ENCODE results near the gene KLHDC10.
"Not testable (repeated sequence)": the region's sequence is repeated elsewhere in the genome, so short reads cannot be mapped to it uniquely, and the experiment has no call there.

Gene KLHDC10

GRCh38 chr7:130112662-130113425 lies 42.5 kb downstream of the KLHDC10 start:
- Mint-ChIP-seq H3K4me3 (no peak overlapping the region), H3K36me3 (ENCODE audit: insufficient read depth) (peaks cover 8% of the 10 kb centered on the region), H3K27ac (ENCODE audit: low read depth) (no peak overlapping the region), H3K4me1 (no peaks in the 10 kb centered on the region), H3K27me3 (no peaks in the 10 kb centered on the region), H3K9me3 (no peaks in the 10 kb centered on the region)
- DNase-seq (ENCODE audit: low spot score in 2 of 2) = no peak
- ATAC-seq (replicated peaks; ENCODE audit: extremely low read depth, poor library complexity, severe bottlenecking) = no peak

GRCh38 chr7:130113426-130113805 lies 43.1 kb downstream of the KLHDC10 start:
- not testable (repeated sequence) for H3K27ac Mint-ChIP-seq (ENCODE audit: low read depth); H3K4me3 Mint-ChIP-seq; H3K9me3 Mint-ChIP-seq; H3K36me3 Mint-ChIP-seq (ENCODE audit: insufficient read depth); H3K4me1 Mint-ChIP-seq; ATAC-seq (replicated peaks; ENCODE audit: extremely low read depth, poor library complexity, severe bottlenecking); DNase-seq (ENCODE audit: low spot score in 2 of 2); H3K27me3 Mint-ChIP-seq

GRCh38 chr7:130113887-130114286 lies 43.6 kb downstream of the KLHDC10 start:
- Mint-ChIP-seq H3K36me3 (ENCODE audit: insufficient read depth) (peaks cover 12% of the 10 kb centered on the region), H3K9me3 (no peaks in the 10 kb centered on the region), H3K4me1 (no peaks in the 10 kb centered on the region), H3K27ac (ENCODE audit: low read depth) (no peak overlapping the region), H3K27me3 (no peaks in the 10 kb centered on the region), H3K4me3 (no peak overlapping the region)
- DNase-seq (ENCODE audit: low spot score in 2 of 2) (no peak), ATAC-seq (replicated peaks; ENCODE audit: extremely low read depth, poor library complexity, severe bottlenecking) (no peak)

- no peak for DNase-seq (ENCODE audit: low spot score in 2 of 2)
- Mint-ChIP-seq H3K4me3 (no peak overlapping the region), H3K9me3 (no peaks in the 10 kb centered on the region), H3K36me3 (ENCODE audit: insufficient read depth) (peaks cover 13% of the 10 kb centered on the region), H3K4me1 (no peaks in the 10 kb centered on the region), H3K27me3 (no peaks in the 10 kb centered on the region), H3K27ac (ENCODE audit: low read depth) (no peak overlapping the region)
- no peak for ATAC-seq (replicated peaks; ENCODE audit: extremely low read depth, poor library complexity, severe bottlenecking)
Observed at GRCh38 chr7:130114374-130114773, 44.0 kb downstream of the KLHDC10 start.

- Mint-ChIP-seq H3K27me3 (no peaks in the 10 kb centered on the region), H3K9me3 (no peaks in the 10 kb centered on the region), H3K36me3 (ENCODE audit: insufficient read depth) (peaks cover 13% of the 10 kb centered on the region), H3K4me1 (no peaks in the 10 kb centered on the region), H3K4me3 (no peak overlapping the region), H3K27ac (ENCODE audit: low read depth) (no peak overlapping the region)
- no peak for ATAC-seq (replicated peaks; ENCODE audit: extremely low read depth, poor library complexity, severe bottlenecking)
- DNase-seq (ENCODE audit: low spot score in 2 of 2) = no peak
Observed at GRCh38 chr7:130114776-130115175, 44.4 kb downstream of the KLHDC10 start.

- H3K27me3 Mint-ChIP-seq = no peaks in the 10 kb centered on the region
- no peaks in the 10 kb centered on the region for H3K9me3 Mint-ChIP-seq
- DNase-seq (ENCODE audit: low spot score in 2 of 2) = no peak
- no peak overlapping the region for H3K4me3 Mint-ChIP-seq
- ATAC-seq (replicated peaks; ENCODE audit: extremely low read depth, poor library complexity, severe bottlenecking) = no peak
- no peak overlapping the region for H3K27ac Mint-ChIP-seq (ENCODE audit: low read depth)
- H3K4me1 Mint-ChIP-seq = no peaks in the 10 kb centered on the region
- H3K36me3 Mint-ChIP-seq (ENCODE audit: insufficient read depth) = peaks cover 30% of the 10 kb centered on the region
Observed at GRCh38 chr7:130118294-130118693, 48.0 kb downstream of the KLHDC10 start.

GRCh38 chr7:130118801-130119200 lies 48.5 kb downstream of the KLHDC10 start:
- Mint-ChIP-seq H3K36me3 (ENCODE audit: insufficient read depth) (peaks cover 32% of the 10 kb centered on the region), H3K27me3 (no peaks in the 10 kb centered on the region), H3K4me3 (no peak overlapping the region), H3K27ac (ENCODE audit: low read depth) (no peak overlapping the region), H3K4me1 (no peaks in the 10 kb centered on the region), H3K9me3 (no peaks in the 10 kb centered on the region)
- ATAC-seq (replicated peaks; ENCODE audit: extremely low read depth, poor library complexity, severe bottlenecking) (no peak), DNase-seq (ENCODE audit: low spot score in 2 of 2) (no peak)

GRCh38 chr7:130123501-130123900 lies 53.2 kb downstream of the KLHDC10 start:
- no peaks in the 10 kb centered on the region for H3K9me3 Mint-ChIP-seq
- DNase-seq (ENCODE audit: low spot score in 2 of 2) (no peak), ATAC-seq (replicated peaks; ENCODE audit: extremely low read depth, poor library complexity, severe bottlenecking) (no peak)
- H3K4me1 Mint-ChIP-seq = no peaks in the 10 kb centered on the region
- no peaks in the 10 kb centered on the region for H3K27me3 Mint-ChIP-seq
- no peak overlapping the region for H3K27ac Mint-ChIP-seq (ENCODE audit: low read depth)
- H3K4me3 Mint-ChIP-seq = no peak overlapping the region
- H3K36me3 Mint-ChIP-seq (ENCODE audit: insufficient read depth) = peaks cover 43% of the 10 kb centered on the region

- H3K27me3 Mint-ChIP-seq = no peaks in the 10 kb centered on the region
- ATAC-seq (replicated peaks; ENCODE audit: extremely low read depth, poor library complexity, severe bottlenecking) (no peak), DNase-seq (ENCODE audit: low spot score in 2 of 2) (no peak)
- peaks cover 45% of the 10 kb centered on the region for H3K36me3 Mint-ChIP-seq (ENCODE audit: insufficient read depth)
- H3K4me1 Mint-ChIP-seq = no peaks in the 10 kb centered on the region
- no peaks in the 10 kb centered on the region for H3K9me3 Mint-ChIP-seq
- no peak overlapping the region for H3K27ac Mint-ChIP-seq (ENCODE audit: low read depth)
- no peak overlapping the region for H3K4me3 Mint-ChIP-seq
Observed at GRCh38 chr7:130124711-130125110, 54.4 kb downstream of the KLHDC10 start.

- not testable (repeated sequence) for ATAC-seq (replicated peaks; ENCODE audit: extremely low read depth, poor library complexity, severe bottlenecking); H3K27me3 Mint-ChIP-seq; H3K27ac Mint-ChIP-seq (ENCODE audit: low read depth); H3K9me3 Mint-ChIP-seq; H3K4me3 Mint-ChIP-seq; H3K4me1 Mint-ChIP-seq; DNase-seq (ENCODE audit: low spot score in 2 of 2)
- peaks cover 50% of the 10 kb centered on the region for H3K36me3 Mint-ChIP-seq (ENCODE audit: insufficient read depth)
Observed at GRCh38 chr7:130126840-130127239, 56.5 kb downstream of the KLHDC10 start.

GRCh38 chr7:130127404-130127803 lies 57.1 kb downstream of the KLHDC10 start:
- Mint-ChIP-seq H3K27me3 (no peaks in the 10 kb centered on the region), H3K36me3 (ENCODE audit: insufficient read depth) (peaks cover 47% of the 10 kb centered on the region), H3K4me3 (no peak overlapping the region), H3K4me1 (no peaks in the 10 kb centered on the region), H3K9me3 (no peaks in the 10 kb centered on the region), H3K27ac (ENCODE audit: low read depth) (no peak overlapping the region)
- DNase-seq (ENCODE audit: low spot score in 2 of 2) (no peak), ATAC-seq (replicated peaks; ENCODE audit: extremely low read depth, poor library complexity, severe bottlenecking) (no peak)

- no peak overlapping the region for H3K4me3 Mint-ChIP-seq
- no peak for DNase-seq (ENCODE audit: low spot score in 2 of 2)
- H3K9me3 Mint-ChIP-seq = no peaks in the 10 kb centered on the region
- no peaks in the 10 kb centered on the region for H3K27me3 Mint-ChIP-seq
- ATAC-seq (replicated peaks; ENCODE audit: extremely low read depth, poor library complexity, severe bottlenecking) = no peak
- H3K4me1 Mint-ChIP-seq = no peaks in the 10 kb centered on the region
- H3K27ac Mint-ChIP-seq (ENCODE audit: low read depth) = no peak overlapping the region
- peaks cover 43% of the 10 kb centered on the region for H3K36me3 Mint-ChIP-seq (ENCODE audit: insufficient read depth)
Observed at GRCh38 chr7:130127821-130128317, 57.5 kb downstream of the KLHDC10 start.

- Mint-ChIP-seq H3K27ac (ENCODE audit: low read depth) (no peak overlapping the region), H3K4me3 (no peak overlapping the region), H3K4me1 (no peaks in the 10 kb centered on the region), H3K27me3 (no peaks in the 10 kb centered on the region), H3K36me3 (ENCODE audit: insufficient read depth) (peaks cover 40% of the 10 kb centered on the region), H3K9me3 (no peaks in the 10 kb centered on the region)
- ATAC-seq (replicated peaks; ENCODE audit: extremely low read depth, poor library complexity, severe bottlenecking) (no peak), DNase-seq (ENCODE audit: low spot score in 2 of 2) (no peak)
Observed at GRCh38 chr7:130129011-130129411, 58.7 kb downstream of the KLHDC10 start.
